ENCODE results near the gene SLC30A7.

The SLC30A7 gene

GRCh38 chr1:100982793-100983192 is 86.9 kb downstream of the SLC30A7 start:
- no peak overlapping the region for H3K4me3 ChIP-seq (replicated peaks; ENCODE audit: low read depth, low read length)
- TF ChIP-seq CTCF (IDR thresholded peaks at IDR 0.05; ENCODE audit: low read depth, low read length, missing control alignments) = no peak
- DNase-seq (ENCODE audit: extremely low read depth, low read depth) = no peak

GRCh38 chr1:100988121-100988520 is 92.2 kb downstream of the SLC30A7 start:
- H3K4me3 ChIP-seq (replicated peaks; ENCODE audit: low read depth, low read length) = no peak overlapping the region
- DNase-seq (ENCODE audit: extremely low read depth, low read depth) = no peak
- TF ChIP-seq CTCF (IDR thresholded peaks at IDR 0.05; ENCODE audit: low read depth, low read length, missing control alignments) = no peak

- TF ChIP-seq CTCF (IDR thresholded peaks at IDR 0.05; ENCODE audit: low read depth, low read length, missing control alignments) = no peak
- H3K4me3 ChIP-seq (replicated peaks; ENCODE audit: low read depth, low read length) = no peak overlapping the region
- DNase-seq (ENCODE audit: extremely low read depth, low read depth) = peak; percentile 70
Observed at GRCh38 chr1:100989306-100990077, 93.6 kb downstream of the SLC30A7 start.

GRCh38 chr1:100995198-100995988 is 99.5 kb downstream of the SLC30A7 start:
- TF ChIP-seq CTCF (IDR thresholded peaks at IDR 0.05; ENCODE audit: low read depth, low read length, missing control alignments) = no peak
- no peak overlapping the region for H3K4me3 ChIP-seq (replicated peaks; ENCODE audit: low read depth, low read length)
- no peak for DNase-seq (ENCODE audit: extremely low read depth, low read depth)

GRCh38 chr1:100998426-100998825 is 102.5 kb downstream of the SLC30A7 start:
- H3K4me3 ChIP-seq (replicated peaks; ENCODE audit: low read depth, low read length) = no peak overlapping the region
- DNase-seq (ENCODE audit: extremely low read depth, low read depth) = no peak
- TF ChIP-seq CTCF (IDR thresholded peaks at IDR 0.05; ENCODE audit: low read depth, low read length, missing control alignments) = no peak

GRCh38 chr1:101000131-101000873 is 104.4 kb downstream of the SLC30A7 start:
- no peak overlapping the region for H3K4me3 ChIP-seq (replicated peaks; ENCODE audit: low read depth, low read length)
- no peak for DNase-seq (ENCODE audit: extremely low read depth, low read depth)
- no peak for TF ChIP-seq CTCF (IDR thresholded peaks at IDR 0.05; ENCODE audit: low read depth, low read length, missing control alignments)
